ENCODE data around the gene PGGHG. TPM values are rescaled to one million over a fixed set of nuclear protein-coding genes. Genes with fewer than 3 reads are reported as not detected.

PGGHG gene
- total and polyA plus RNA-seq, 4 donors: 21.6 to 145 (median 87.9) TPM

DNA sequence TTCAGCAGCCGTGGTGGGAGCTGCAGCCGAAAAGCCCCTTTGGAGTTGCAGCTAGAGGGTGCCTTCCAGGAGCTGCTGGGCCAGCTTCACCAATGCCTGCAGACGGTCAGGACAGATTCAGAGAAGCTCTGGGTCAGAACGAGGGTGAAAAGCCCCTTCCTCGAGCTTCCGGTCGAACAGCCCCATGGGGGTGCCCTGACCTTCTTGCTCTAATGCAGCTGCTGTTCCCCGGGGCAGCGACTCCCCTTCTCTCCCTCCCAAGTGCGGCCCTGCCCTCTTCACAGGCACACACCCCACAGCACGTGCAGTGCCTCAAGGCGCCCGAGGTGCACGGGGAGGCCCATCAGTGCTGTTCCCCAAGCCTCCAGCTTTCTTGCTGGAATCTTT is 41.4 kb downstream of the PGGHG start:
- Histone ChIP-seq H3K36me3 (ENCODE audit: control insufficient read depth in 4 of 4, insufficient read depth in 4 of 4, low read length in 4 of 4) (no peaks in the 10 kb centered on the region), H3K27ac (ENCODE audit: low read depth in 1 of 2, low read length in 1 of 2) (no peak overlapping the region), H3K4me3 (no peak overlapping the region), H3K27me3 (ENCODE audit: control insufficient read depth in 3 of 3, insufficient read depth in 3 of 3, low read length in 2 of 3) (no peaks in the 10 kb centered on the region), H3K4me1 (ENCODE audit: control insufficient read depth in 5 of 5, insufficient read depth in 5 of 5, low read length in 5 of 5) (peaks cover 0 to 38% (median 16%) of the 10 kb centered on the region in 5 donors), H3K9me3 (ENCODE audit: control insufficient read depth in 4 of 4, insufficient read depth in 3 of 4, low read length in 3 of 4) (peaks cover 0 to 3% (median 0%) of the 10 kb centered on the region in 4 donors), H3K9ac (ENCODE audit: insufficient read depth in 1 of 2, low read length in 2 of 2) (no peak overlapping the region)
- DNase-seq: no peak
- WGBS, 2 donors: 87 to 89% methylated on average over 14 of the region's 14 CpGs
- ATAC-seq (ENCODE audit: insufficient read depth, low FRiP score): no peak
- TF ChIP-seq CTCF (IDR thresholded peaks at IDR 0.05; ENCODE audit: control extremely low read depth, extremely low read depth): no peak

DNA sequence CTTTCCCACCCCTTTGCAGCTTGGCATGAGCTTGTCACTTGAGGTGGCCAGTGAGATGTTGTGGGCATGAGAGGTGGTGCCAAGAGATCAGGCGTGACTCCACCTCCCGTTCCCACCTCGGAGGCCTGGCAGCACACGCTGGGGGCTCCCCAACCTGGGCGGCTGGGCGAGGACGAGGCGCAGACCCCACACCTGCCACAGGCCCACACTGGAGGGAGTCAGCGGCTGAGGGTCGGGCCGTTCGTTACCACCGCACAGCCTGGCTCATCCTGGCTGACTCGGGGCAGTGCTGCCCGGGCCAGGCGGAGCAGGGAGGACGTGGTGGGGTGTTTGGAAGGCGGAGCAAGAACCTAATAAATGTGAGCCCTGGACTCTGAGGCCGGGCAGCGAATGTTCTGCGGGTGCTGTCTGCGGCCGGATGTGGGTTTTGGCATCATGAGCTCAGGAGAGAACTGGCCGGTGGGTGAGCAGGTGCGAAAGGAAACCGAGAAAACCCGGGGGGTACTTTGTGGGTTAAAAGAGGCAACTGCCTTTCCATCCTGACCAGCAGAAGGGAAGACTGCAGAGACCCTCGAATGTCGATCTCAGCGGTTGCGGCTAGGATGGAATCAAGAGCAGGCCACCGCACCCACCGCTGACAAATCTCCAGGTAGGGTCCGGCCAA is 41.9 kb downstream of the PGGHG start:
- Histone ChIP-seq H3K9me3 (ENCODE audit: control insufficient read depth in 4 of 4, insufficient read depth in 3 of 4, low read length in 3 of 4) (peaks cover 0 to 3% (median 0%) of the 10 kb centered on the region in 4 donors), H3K9ac (ENCODE audit: insufficient read depth in 1 of 2, low read length in 2 of 2) (no peak overlapping the region), H3K36me3 (ENCODE audit: control insufficient read depth in 4 of 4, insufficient read depth in 4 of 4, low read length in 4 of 4) (no peaks in the 10 kb centered on the region), H3K27me3 (ENCODE audit: control insufficient read depth in 3 of 3, insufficient read depth in 3 of 3, low read length in 2 of 3) (no peaks in the 10 kb centered on the region), H3K27ac (ENCODE audit: low read depth in 1 of 2, low read length in 1 of 2) (no peak overlapping the region), H3K4me3 (no peak overlapping the region), H3K4me1 (ENCODE audit: control insufficient read depth in 5 of 5, insufficient read depth in 5 of 5, low read length in 5 of 5) (peaks cover 0 to 38% (median 15%) of the 10 kb centered on the region in 5 donors)
- no peak for TF ChIP-seq CTCF (IDR thresholded peaks at IDR 0.05; ENCODE audit: control extremely low read depth, extremely low read depth)
- WGBS, 2 donors: 80 to 85% methylated on average over 34 of the region's 34 CpGs
- no peak for DNase-seq
- ATAC-seq (ENCODE audit: insufficient read depth, low FRiP score): no peak

GRCh38 chr11:331358-332060 is 42.6 kb downstream of the PGGHG start:
- Histone ChIP-seq H3K27ac (ENCODE audit: low read depth in 1 of 2, low read length in 1 of 2) (no peak overlapping the region), H3K9me3 (ENCODE audit: control insufficient read depth in 4 of 4, insufficient read depth in 3 of 4, low read length in 3 of 4) (peaks cover 0 to 3% (median 0%) of the 10 kb centered on the region in 4 donors), H3K36me3 (ENCODE audit: control insufficient read depth in 4 of 4, insufficient read depth in 4 of 4, low read length in 4 of 4) (no peaks in the 10 kb centered on the region), H3K4me1 (ENCODE audit: control insufficient read depth in 5 of 5, insufficient read depth in 5 of 5, low read length in 5 of 5) (peaks cover 5 to 38% (median 15%) of the 10 kb centered on the region in 5 donors), H3K4me3 (no peak overlapping the region), H3K9ac (ENCODE audit: insufficient read depth in 1 of 2, low read length in 2 of 2) (no peak overlapping the region), H3K27me3 (ENCODE audit: control insufficient read depth in 3 of 3, insufficient read depth in 3 of 3, low read length in 2 of 3) (no peaks in the 10 kb centered on the region)
- WGBS, 2 donors: 83 to 84% methylated on average over 19 of the region's 19 CpGs
- ATAC-seq (ENCODE audit: insufficient read depth, low FRiP score): no peak
- no peak for DNase-seq
- no peak for TF ChIP-seq CTCF (IDR thresholded peaks at IDR 0.05; ENCODE audit: control extremely low read depth, extremely low read depth)

Measured in lung (tissue), 12 donors.